Adrenal gland (tissue), 12 donors: ENCODE measurements around the gene PRPF4. TPM values are rescaled to one million over a fixed set of nuclear protein-coding genes. Genes with fewer than 3 reads are reported as not detected.

ENCODE experiments used
- DNase-seq, 7 donors: peaks; one replicate each; pipeline ENCODE4 v3.0.0-alpha.2; 2019 to 2020
- H3K27ac ChIP-seq, 5 donors: fragments of 200-600 bp; sonication (generic) in 4 of 5; 1 replicate in 3 of 5; 2 replicates in 2 of 5; pipeline versions ENCODE4 v1.5.1 to v1.8.0; 2016 to 2020; ENCODE audit warnings: mild to moderate bottlenecking in 1 of 5
- H3K27me3 ChIP-seq: fragments of 200-600 bp; 2 replicates; pipeline ENCODE4 v1.8.0; 2021
- H3K36me3 ChIP-seq, 2 donors: fragments of 200-600 bp; replicated peaks in 1 of 2; 1 replicate in 1 of 2; 2 replicates in 1 of 2; pipeline versions ENCODE4 v1.5.1 to v1.8.0; 2018 to 2022
- H3K4me1 ChIP-seq, 2 donors: fragments of 200-600 bp; replicated peaks in 1 of 2; 1 replicate in 1 of 2; 2 replicates in 1 of 2; pipeline versions ENCODE4 v1.5.1 to v1.8.0; 2018 to 2021
- H3K4me3 ChIP-seq, 4 donors: fragments of 200-600 bp; sonication (generic) in 3 of 4; one replicate each; pipeline ENCODE4 v1.5.1; 2016 to 2018
- H3K9me3 ChIP-seq, 3 donors: fragments of 200-600 bp; sonication (generic) in 1 of 3; replicated peaks in 1 of 3; 1 replicate in 2 of 3; 2 replicates in 1 of 3; pipeline versions ENCODE4 v1.5.1 to v1.8.0; 2016 to 2021
- CTCF ChIP-seq, 6 experiments: fragments of 450-650 bp in 4 of 6; fragments of 200-600 bp in 2 of 6; sonication (generic) in 1 of 6; IDR thresholded peaks; 1 replicate in 5 of 6; 2 replicates in 1 of 6; pipeline versions ENCODE4 v1.5.1 to v1.8.0; 2016 to 2021; ENCODE audit warnings: antibody characterized with exemption in 6 of 6, mild to moderate bottlenecking in 2 of 6, moderate library complexity in 1 of 6
- POLR2A ChIP-seq, 2 donors: fragments of 450-650 bp; IDR thresholded peaks; one replicate each; pipeline ENCODE4 v1.6.1; 2017; ENCODE audit warnings: antibody characterized with exemption in 2 of 2, mild to moderate bottlenecking in 2 of 2, moderate library complexity in 1 of 2
- WGBS, 4 donors: extraction: QIAGEN DNeasy Blood & Tissue Kit in 2 of 4; methylation state at CpG; one replicate each; pipeline versions ENCODE4 v1.1.5 to v1.1.7; 2013 to 2017; 5-methylcytosine and 5-hydroxymethylcytosine counted together
- intact Hi-C, 2 donors: fragments of 100-400 bp; cut with DNase I; formaldehyde crosslinking; loops; one replicate each; pipeline versions ENCODE4 v1.14.1 to v1.15.0; 2022 to 2023
- polyA plus RNA-seq, 3 donors: library from polyadenylated mRNA; stranded (reverse); fragments of 200-250 nt in 2 of 3; fragments of 350-450 nt in 1 of 3; fragmentation: Illumina TruSeq in 1 of 3; extraction: RNeasy Lipid Tissue Mini Kit (QIAGEN cat#74804) in 1 of 3; gene quantifications; one replicate each; pipeline ENCODE4 v1.2.3, GENCODE V29; 2013 to 2014
- total RNA-seq, 9 donors: library from RNA; depleted of rRNA in 4 of 9; stranded (reverse); fragments of >200 nt in 4 of 9; fragments of 120-200 nt in 1 of 9; fragmentation: NEBNext Ultra II Directional in 1 of 9; extraction: Animal tissue kit (Norgen Biotek cat#: 25700) in 1 of 9; gene quantifications; one replicate each; pipeline versions ENCODE4 v1.1.0 to v1.2.4, GENCODE V29; 2013 to 2023
- donor health status: healthy with polysubstance abuse.
- donor health status: Bipolar disorder and iron deficiency.
- donor health status: DM: yes; HTN: yes; CAD: no.
- donor health status: DM: no; HTN: no; CAD: no.
- donor health status: DM: no; HTN: no; CAD: no.
- donor health status: DM: yes; HTN: yes; CAD: no.

PRPF4 gene
- total and polyA plus RNA-seq, 12 donors = 9.6 to 46.3 (median 22.7) TPM

GRCh38 chr9:113326230-113326629 lies 50.8 kb downstream of the PRPF4 start:
- Histone ChIP-seq H3K4me3 (no peak overlapping the region), H3K9me3 (no peaks in the 10 kb centered on the region), H3K36me3 (no peaks in the 10 kb centered on the region), H3K4me1 (no peaks in the 10 kb centered on the region), H3K27ac (no peak overlapping the region), H3K27me3 (no peaks in the 10 kb centered on the region)
- WGBS, 4 donors = 93 to 98% (median 95%) methylated on average over 4 of the region's 4 CpGs
- intact Hi-C loops = no loop called here
- TF ChIP-seq CTCF (IDR thresholded peaks at IDR 0.05) (no peak), POLR2A (IDR thresholded peaks at IDR 0.05) (no peak)
- DNase-seq = no peak

- no peak for TF ChIP-seq POLR2A (IDR thresholded peaks at IDR 0.05)
- Histone ChIP-seq H3K36me3 (no peaks in the 10 kb centered on the region), H3K27me3 (no peaks in the 10 kb centered on the region), H3K4me3 (no peak overlapping the region), H3K4me1 (no peaks in the 10 kb centered on the region), H3K9me3 (no peaks in the 10 kb centered on the region), H3K27ac (no peak overlapping the region)
- 81 to 97% (median 94%) methylated on average over 3 of the region's 3 CpGs for WGBS, 4 donors
- no peak for DNase-seq
- intact Hi-C loops = no loop called here
Measured at GRCh38 chr9:113328045-113328782, 52.8 kb downstream of the PRPF4 start.

DNA sequence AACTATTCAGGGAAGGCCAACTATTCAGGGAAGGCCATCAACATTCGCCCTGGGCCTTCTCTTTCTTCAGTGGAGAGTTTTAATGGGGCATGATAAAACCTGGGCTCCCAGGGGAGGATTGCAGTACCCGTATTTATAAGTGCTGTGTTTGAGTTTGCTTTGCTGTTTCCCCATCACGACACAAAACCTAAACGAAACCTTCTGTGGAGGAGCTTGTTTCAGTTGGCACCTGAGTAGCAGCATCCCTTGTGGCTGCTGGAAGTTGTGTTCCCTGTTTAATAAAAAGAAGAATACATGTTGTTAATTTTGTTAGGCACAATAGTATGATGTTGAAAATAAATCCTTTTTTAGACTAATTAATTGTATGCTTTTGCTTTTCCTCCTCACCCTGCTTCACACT lies 56.3 kb downstream of the PRPF4 start:
- intact Hi-C loops = no loop called here
- no peak overlapping the region for H3K4me3 ChIP-seq

DNA sequence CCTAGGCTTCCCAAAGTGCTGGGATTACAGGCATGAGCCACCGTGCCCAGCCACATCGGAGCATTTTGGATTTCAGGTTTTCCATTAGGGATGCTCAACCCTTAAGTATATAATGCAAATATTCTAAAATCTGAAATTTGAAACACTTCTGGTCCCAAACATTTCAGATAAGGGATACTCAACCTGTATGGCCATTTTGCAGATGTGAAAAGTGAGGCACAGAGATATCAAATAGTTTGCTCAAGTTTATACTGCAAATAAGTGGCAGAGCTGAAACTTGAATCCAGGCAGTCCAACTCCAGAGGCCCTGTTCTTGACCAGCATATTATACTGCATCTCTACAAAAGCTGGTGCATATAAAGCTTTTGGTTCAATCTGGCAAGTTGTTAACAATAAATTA lies 62.3 kb downstream of the PRPF4 start:
- Histone ChIP-seq H3K36me3 (no peaks in the 10 kb centered on the region), H3K27me3 (no peaks in the 10 kb centered on the region), H3K27ac (no peak overlapping the region), H3K9me3 (no peaks in the 10 kb centered on the region), H3K4me1 (peaks cover 6 to 10% of the 10 kb centered on the region in 2 donors), H3K4me3 (no peak overlapping the region)
- DNase-seq = no peak
- WGBS, 4 donors = 95 to 100% (median 99%) methylated on average over 2 of the region's 2 CpGs
- TF ChIP-seq POLR2A (IDR thresholded peaks at IDR 0.05) (no peak), CTCF (IDR thresholded peaks at IDR 0.05) (no peak)
- intact Hi-C loops = no loop called here

More for the DNA sequence above, 56.3 kb downstream of the PRPF4 start:
- DNase-seq = no peak
- 70 to 86% (median 76%) methylated on average over 4 of the region's 4 CpGs for WGBS, 4 donors
- no peaks in the 10 kb centered on the region for H3K36me3 ChIP-seq
- H3K9me3 ChIP-seq = no peaks in the 10 kb centered on the region
- H3K27me3 ChIP-seq = no peaks in the 10 kb centered on the region
- TF ChIP-seq CTCF (IDR thresholded peaks at IDR 0.05) (no peak), POLR2A (IDR thresholded peaks at IDR 0.05) (no peak)
- no peak overlapping the region for H3K27ac ChIP-seq
- no peaks in the 10 kb centered on the region for H3K4me1 ChIP-seq
